Transverse colon (tissue), 4 donors: ENCODE measurements around the gene ENPP3. TPM values are rescaled to one million over a fixed set of nuclear protein-coding genes. Genes with fewer than 3 reads are reported as not detected.

Experiments
- DNase-seq: peaks from one replicate; pipeline ENCODE4 v3.0.0-alpha.2; 2019
- H3K27ac ChIP-seq, 4 donors: fragments of 200-600 bp; sonication (generic); 2 replicates each; pipeline ENCODE4 v1.5.1; 2016 to 2018; ENCODE audit warnings: inconsistent platforms in 4 of 4
- H3K27me3 ChIP-seq: fragments of 200-600 bp; sonication (generic); 2 replicates; pipeline ENCODE4 v1.5.1; 2017; ENCODE audit warnings: inconsistent platforms
- H3K36me3 ChIP-seq, 4 donors: fragments of 200-600 bp; sonication (generic); 2 replicates each; pipeline ENCODE4 v1.5.1; 2017 to 2019; ENCODE audit warnings: inconsistent platforms in 4 of 4
- H3K4me1 ChIP-seq, 4 donors: fragments of 200-600 bp; sonication (generic); 2 replicates each; pipeline ENCODE4 v1.5.1; 2017 to 2020; ENCODE audit warnings: inconsistent platforms in 4 of 4
- H3K4me3 ChIP-seq, 4 donors: fragments of 200-600 bp; sonication (generic); 1 replicate in 1 of 4; 2 replicates in 3 of 4; pipeline versions ENCODE4 v1.5.1 to v1.6.1; 2017 to 2019; ENCODE audit warnings: inconsistent platforms in 4 of 4
- H3K9me3 ChIP-seq, 2 donors: fragments of 200-600 bp; sonication (generic); 2 replicates each; pipeline ENCODE4 v1.5.1; 2017 to 2019; ENCODE audit warnings: inconsistent platforms in 2 of 2
- EP300 ChIP-seq: sonication (generic); formaldehyde crosslinking; IDR thresholded peaks from one replicate; pipeline ENCODE4 v1.6.1; 2017; ENCODE audit warnings: antibody characterized with exemption, low read depth
- POLR2A ChIP-seq: fragments of 450-650 bp; IDR thresholded peaks from one replicate; pipeline ENCODE4 v1.6.1; 2016; ENCODE audit warnings: antibody characterized with exemption, mild to moderate bottlenecking, moderate library complexity
- POLR2AphosphoS5 ChIP-seq, 3 donors: sonication (generic); formaldehyde crosslinking; IDR thresholded peaks; one replicate each; pipeline ENCODE4 v1.6.1; 2016; ENCODE audit warnings: antibody characterized with exemption in 3 of 3
- WGBS, 2 donors: methylation state at CpG; one replicate each; pipeline ENCODE4 v1.1.5; 2018; ENCODE audit warnings: low coverage in 1 of 2; 5-methylcytosine and 5-hydroxymethylcytosine counted together
- in situ Hi-C, 4 donors: fragments of 200-750 bp; cut with MboI; loops; one replicate each; pipeline versions ENCODE4 v1.15.0 to v1.15.1; 2017; ENCODE audit warnings: low sequenced_read_pairs in 3 of 4, low pct_ligation_motif_present in 1 of 4, low pct_unique_long_range_greater_than_20kb in 1 of 4
- intact Hi-C: fragments of 100-400 bp; cut with DNase I; formaldehyde crosslinking; loops from one replicate; pipeline ENCODE4 v1.15.1; 2023; ENCODE audit warnings: low total_unique reads
- total RNA-seq, 4 donors: library from RNA; depleted of rRNA; stranded (reverse); fragments of >200 nt; gene quantifications; one replicate each; pipeline ENCODE4 v1.1.0, GENCODE V29; 2016
- TF ChIP-seq, protein P1 (sequence below), 5 experiments: fragments of 200-600 bp in 3 of 5; fragments of 450-650 bp in 2 of 5; sonication (generic) in 3 of 5; IDR thresholded peaks; 1 replicate in 2 of 5; 2 replicates in 3 of 5; pipeline ENCODE4 v1.5.1; 2016 to 2017; ENCODE audit warnings: antibody characterized with exemption in 5 of 5, inconsistent platforms in 3 of 5, mild to moderate bottlenecking in 2 of 5, moderate library complexity in 1 of 5

Gene ENPP3
- total RNA-seq, 4 donors from 2014 or later = 4.6 to 28.1 (median 20.6) TPM

GRCh38 chr6:131728296-131728939, 91.3 kb downstream of the ENPP3 start:
- no peaks in the 10 kb centered on the region for H3K9me3 ChIP-seq
- intact Hi-C loops = no loop called here
- H3K27me3 ChIP-seq = no peaks in the 10 kb centered on the region
- 76 to 84% methylated on average over 3 of the region's 3 CpGs for WGBS, 2 donors
- no peak overlapping the region for H3K4me3 ChIP-seq
- in situ Hi-C loops = no loop called here
- no peaks in the 10 kb centered on the region for H3K36me3 ChIP-seq
- no peak for TF ChIP-seq POLR2AphosphoS5 (IDR thresholded peaks at IDR 0.05)
- TF ChIP-seq EP300 = no peak
- TF ChIP-seq, protein P1, sequence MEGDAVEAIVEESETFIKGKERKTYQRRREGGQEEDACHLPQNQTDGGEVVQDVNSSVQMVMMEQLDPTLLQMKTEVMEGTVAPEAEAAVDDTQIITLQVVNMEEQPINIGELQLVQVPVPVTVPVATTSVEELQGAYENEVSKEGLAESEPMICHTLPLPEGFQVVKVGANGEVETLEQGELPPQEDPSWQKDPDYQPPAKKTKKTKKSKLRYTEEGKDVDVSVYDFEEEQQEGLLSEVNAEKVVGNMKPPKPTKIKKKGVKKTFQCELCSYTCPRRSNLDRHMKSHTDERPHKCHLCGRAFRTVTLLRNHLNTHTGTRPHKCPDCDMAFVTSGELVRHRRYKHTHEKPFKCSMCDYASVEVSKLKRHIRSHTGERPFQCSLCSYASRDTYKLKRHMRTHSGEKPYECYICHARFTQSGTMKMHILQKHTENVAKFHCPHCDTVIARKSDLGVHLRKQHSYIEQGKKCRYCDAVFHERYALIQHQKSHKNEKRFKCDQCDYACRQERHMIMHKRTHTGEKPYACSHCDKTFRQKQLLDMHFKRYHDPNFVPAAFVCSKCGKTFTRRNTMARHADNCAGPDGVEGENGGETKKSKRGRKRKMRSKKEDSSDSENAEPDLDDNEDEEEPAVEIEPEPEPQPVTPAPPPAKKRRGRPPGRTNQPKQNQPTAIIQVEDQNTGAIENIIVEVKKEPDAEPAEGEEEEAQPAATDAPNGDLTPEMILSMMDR (IDR thresholded peaks at IDR 0.05) = no peak
- TF ChIP-seq POLR2A = no peak
- H3K27ac ChIP-seq = no peak overlapping the region
- no peak for DNase-seq
- H3K4me1 ChIP-seq = no peaks in the 10 kb centered on the region

GRCh38 chr6:131729550-131729949, 92.4 kb downstream of the ENPP3 start:
- Histone ChIP-seq H3K9me3 (no peaks in the 10 kb centered on the region), H3K27me3 (no peaks in the 10 kb centered on the region), H3K27ac (no peak overlapping the region), H3K4me3 (no peak overlapping the region), H3K36me3 (no peaks in the 10 kb centered on the region), H3K4me1 (no peaks in the 10 kb centered on the region)
- 71 to 79% methylated on average over 4 of the region's 4 CpGs for WGBS, 2 donors
- TF ChIP-seq EP300 (no peak), POLR2AphosphoS5 (IDR thresholded peaks at IDR 0.05) (no peak), POLR2A (no peak)
- TF ChIP-seq, protein P1 (IDR thresholded peaks at IDR 0.05) = no peak
- in situ Hi-C loops (no loop called here), intact Hi-C loops (no loop called here)
- no peak for DNase-seq

DNA sequence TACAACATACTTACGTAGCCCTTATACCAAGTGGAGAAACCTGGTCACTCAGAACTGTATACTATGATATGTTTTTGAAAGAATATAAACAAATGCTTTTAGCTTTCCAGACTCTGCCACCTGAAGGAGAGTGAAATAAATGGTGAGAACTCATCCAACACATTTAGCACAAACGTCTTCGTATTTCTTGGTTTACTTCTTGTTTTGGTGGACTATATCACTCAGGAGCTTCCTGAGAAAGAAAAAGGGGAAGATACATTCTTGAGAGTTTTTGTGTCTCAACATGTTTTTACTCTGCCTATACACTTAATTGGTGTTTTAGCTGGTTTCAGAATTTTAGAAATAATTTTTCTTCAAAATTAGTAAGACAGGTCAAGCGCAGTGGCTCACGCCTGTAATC, 93.2 kb downstream of the ENPP3 start:
- H3K9me3 ChIP-seq = no peaks in the 10 kb centered on the region
- in situ Hi-C loops = no loop called here
- no peaks in the 10 kb centered on the region for H3K27me3 ChIP-seq
- no peaks in the 10 kb centered on the region for H3K36me3 ChIP-seq
- TF ChIP-seq, protein P1 (IDR thresholded peaks at IDR 0.05) = no peak
- intact Hi-C loops = no loop called here
- DNase-seq = no peak
- no peak overlapping the region for H3K4me3 ChIP-seq
- no peak overlapping the region for H3K27ac ChIP-seq
- H3K4me1 ChIP-seq = no peaks in the 10 kb centered on the region
- 81 to 82% methylated on average over 5 of the region's 5 CpGs for WGBS, 2 donors

DNA sequence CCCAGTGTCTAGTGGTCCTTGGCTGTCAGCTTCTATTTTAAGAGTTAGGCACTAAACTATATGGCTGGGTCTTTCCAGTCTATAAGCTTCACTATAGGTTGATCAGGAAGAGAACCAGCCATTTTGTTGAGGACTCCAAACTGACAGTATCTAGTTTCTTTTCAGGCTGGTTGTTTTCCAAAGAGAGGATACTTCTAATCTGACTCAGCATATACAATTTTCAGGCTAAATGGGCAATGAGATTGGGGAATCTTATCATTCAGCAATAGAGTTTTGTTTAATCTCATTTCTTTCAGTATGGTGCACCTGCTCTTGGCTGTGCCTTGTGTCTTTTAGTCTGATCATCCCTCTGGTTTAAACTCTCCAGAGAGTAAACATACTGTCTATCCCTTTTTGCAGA, 94.1 kb downstream of the ENPP3 start:
- H3K27me3 ChIP-seq = no peaks in the 10 kb centered on the region
- intact Hi-C loops (no loop called here), in situ Hi-C loops (no loop called here)
- no peak for DNase-seq
- no peak for TF ChIP-seq POLR2A
- no peak for TF ChIP-seq POLR2AphosphoS5 (IDR thresholded peaks at IDR 0.05)
- TF ChIP-seq, protein P1 (IDR thresholded peaks at IDR 0.05) = no peak
- TF ChIP-seq EP300 = no peak
- no peaks in the 10 kb centered on the region for H3K9me3 ChIP-seq
- no peak overlapping the region for H3K4me3 ChIP-seq
- H3K36me3 ChIP-seq = no peaks in the 10 kb centered on the region
- no peaks in the 10 kb centered on the region for H3K4me1 ChIP-seq
- no peak overlapping the region for H3K27ac ChIP-seq
